Right renal pelvis (tissue), 4 donors: Measurements from ENCODE around the gene CCDC192. TPM values are rescaled to one million over a fixed set of nuclear protein-coding genes. Genes with fewer than 3 reads are reported as not detected.
"Not testable (repeated sequence)": the region's sequence is repeated elsewhere in the genome, so short reads cannot be mapped to it uniquely, and the experiment has no call there.

Source experiments
- DNase-seq, 4 donors: peaks; one replicate each; pipeline ENCODE4 v3.0.0-alpha.2; 2013; ENCODE audit warnings: low read depth in 4 of 4, low spot score in 3 of 4, missing footprints in 1 of 4
- polyA plus RNA-seq, 4 donors: library from polyadenylated mRNA; unstranded; fragments of 120-200 nt; gene quantifications; one replicate each; pipeline ENCODE4 v1.2.1, GENCODE V29; 2013; ENCODE audit not compliant: insufficient read length in 4 of 4

The CCDC192 gene
- polyA plus RNA-seq, 4 donors = 0.79 to 1.2 (median 1.0) TPM

GRCh38 chr5:127758766-127759283, 55.6 kb downstream of the CCDC192 start:
- no peak for DNase-seq

DNA sequence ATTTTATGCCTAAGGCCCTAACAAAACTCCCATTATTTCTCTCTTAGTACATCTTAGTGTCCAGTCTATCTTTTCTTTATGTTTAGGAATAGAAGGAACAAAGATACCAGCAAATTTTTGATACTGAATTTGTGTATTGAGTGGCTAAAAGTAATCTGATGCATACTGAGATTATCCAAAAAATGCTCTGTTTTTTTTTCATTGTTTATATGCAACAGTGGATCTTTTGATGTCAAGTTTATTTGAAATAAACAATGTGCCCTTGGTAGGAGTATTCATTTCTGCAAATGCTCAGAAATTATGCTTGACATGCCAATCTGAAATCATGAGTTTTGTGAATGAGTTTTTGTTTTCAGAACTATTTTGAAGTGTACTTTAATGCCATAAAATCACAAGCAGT, 58.7 kb downstream of the CCDC192 start:
- DNase-seq = no peak

DNA sequence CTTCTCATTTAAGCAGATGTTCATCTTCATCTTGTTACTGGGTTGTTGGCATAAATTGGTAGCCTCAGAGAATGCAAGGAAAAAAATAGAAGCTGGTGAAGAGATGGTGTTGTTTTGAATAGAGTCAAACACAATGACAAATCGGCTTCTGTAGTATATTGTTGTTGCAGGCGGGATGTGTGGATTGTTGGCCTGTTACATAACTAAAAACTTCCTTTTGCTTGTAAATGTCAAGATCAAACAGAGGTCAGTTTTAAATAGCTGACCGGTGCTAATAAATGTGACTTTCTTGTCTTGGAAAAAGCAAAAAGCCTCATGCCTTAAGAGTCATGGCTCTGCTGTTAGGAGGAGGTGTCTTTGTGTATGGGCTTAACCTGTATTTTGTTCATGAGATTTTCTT, 59.2 kb downstream of the CCDC192 start:
- DNase-seq = no peak

GRCh38 chr5:127766676-127767335, 63.6 kb downstream of the CCDC192 start:
- no peak for DNase-seq

- DNase-seq = no peak
Measured at GRCh38 chr5:127769386-127769785, 66.2 kb downstream of the CCDC192 start.

DNA sequence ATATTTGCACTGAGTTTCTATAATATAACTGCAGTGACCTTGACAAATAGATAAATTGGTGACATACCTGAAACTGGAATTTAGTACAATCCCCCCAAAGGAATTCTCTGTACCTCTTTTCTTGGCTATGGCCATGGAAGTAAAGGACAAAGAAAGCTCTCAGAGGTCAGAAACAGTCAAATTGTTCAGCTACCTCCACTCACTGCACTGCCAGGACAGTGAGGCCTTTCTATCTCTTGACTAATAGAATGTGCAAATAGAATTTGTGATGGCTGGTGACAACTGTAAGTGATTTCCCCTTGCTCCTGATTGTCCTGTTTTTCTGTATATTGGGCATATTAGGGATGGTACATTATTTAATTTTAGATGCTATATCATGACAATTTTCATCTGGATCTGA, 67.1 kb downstream of the CCDC192 start:
- DNase-seq = no peak

- no peak for DNase-seq
Measured at GRCh38 chr5:127772531-127772930, 69.3 kb downstream of the CCDC192 start.

DNA sequence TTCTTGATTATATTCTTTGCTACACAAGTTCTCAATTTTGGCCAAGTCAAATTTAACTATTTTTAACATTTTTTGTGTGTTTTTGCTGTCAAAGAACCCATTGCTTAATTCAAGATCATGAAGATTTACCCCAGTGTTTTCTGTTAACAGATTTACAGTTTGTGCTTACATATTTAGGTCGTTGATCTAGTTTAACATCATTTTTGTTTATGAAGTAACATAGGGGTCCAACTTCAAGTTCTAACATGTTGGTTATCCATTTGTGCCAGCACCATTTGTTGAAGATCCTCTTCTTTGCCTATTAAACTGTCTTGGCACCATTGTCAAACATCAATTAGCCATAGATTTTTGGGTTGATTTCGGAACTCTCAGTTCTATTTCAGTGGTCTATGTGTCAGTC, 71.0 kb downstream of the CCDC192 start:
- DNase-seq = no peak

GRCh38 chr5:127776477-127776876, 73.3 kb downstream of the CCDC192 start:
- no peak for DNase-seq

- no peak for DNase-seq
Measured at GRCh38 chr5:127777957-127778356, 74.8 kb downstream of the CCDC192 start.

GRCh38 chr5:127782450-127782849, 79.3 kb downstream of the CCDC192 start:
- DNase-seq = not testable (repeated sequence)

- DNase-seq = no peak
Measured at GRCh38 chr5:127785098-127785927, 82.1 kb downstream of the CCDC192 start.

GRCh38 chr5:127791439-127791838, 88.2 kb downstream of the CCDC192 start:
- no peak for DNase-seq

GRCh38 chr5:127791908-127792307, 88.7 kb downstream of the CCDC192 start:
- DNase-seq = not testable (repeated sequence)

DNA sequence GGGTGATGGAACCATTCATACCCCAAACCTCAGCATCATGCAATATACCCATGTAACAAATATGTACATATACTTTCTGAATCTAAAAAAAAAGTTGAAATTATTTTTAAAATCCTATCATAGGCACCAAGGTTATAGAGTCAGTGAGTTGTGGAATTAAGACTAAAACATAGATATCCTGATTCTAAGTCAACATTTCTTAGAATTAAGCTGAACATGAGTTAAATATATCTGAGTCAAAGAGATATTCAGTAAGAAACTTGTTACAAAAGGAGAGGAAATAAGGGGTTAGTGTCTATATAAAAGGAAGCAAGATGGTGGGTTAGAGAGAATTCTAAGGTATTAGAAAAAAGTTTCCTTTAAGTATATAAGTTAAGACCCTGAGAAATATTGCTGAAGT, 89.9 kb downstream of the CCDC192 start:
- no peak for DNase-seq

DNA sequence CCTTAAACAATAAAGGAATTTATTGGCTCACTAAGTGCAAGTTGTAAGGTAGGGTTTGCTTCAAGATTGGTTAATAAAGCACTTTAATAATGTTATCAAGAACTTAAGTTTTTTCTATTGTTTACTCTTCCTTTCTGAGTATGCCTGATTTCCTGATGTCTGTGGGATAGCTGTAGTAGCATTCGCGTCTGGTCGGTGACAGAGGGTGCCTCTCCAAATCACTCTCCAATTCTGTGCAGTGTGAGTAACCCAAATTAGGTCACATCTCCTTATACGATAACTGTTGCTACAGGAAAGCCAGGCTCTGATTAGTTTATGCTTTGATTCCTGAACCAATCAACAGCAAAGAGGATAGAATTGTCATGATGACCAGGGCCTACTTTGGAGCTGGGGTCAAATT, 90.7 kb downstream of the CCDC192 start:
- DNase-seq = no peak

GRCh38 chr5:127796211-127796610, 93.0 kb downstream of the CCDC192 start:
- DNase-seq = no peak

GRCh38 chr5:127799293-127799905, 96.2 kb downstream of the CCDC192 start:
- DNase-seq = no peak

DNA sequence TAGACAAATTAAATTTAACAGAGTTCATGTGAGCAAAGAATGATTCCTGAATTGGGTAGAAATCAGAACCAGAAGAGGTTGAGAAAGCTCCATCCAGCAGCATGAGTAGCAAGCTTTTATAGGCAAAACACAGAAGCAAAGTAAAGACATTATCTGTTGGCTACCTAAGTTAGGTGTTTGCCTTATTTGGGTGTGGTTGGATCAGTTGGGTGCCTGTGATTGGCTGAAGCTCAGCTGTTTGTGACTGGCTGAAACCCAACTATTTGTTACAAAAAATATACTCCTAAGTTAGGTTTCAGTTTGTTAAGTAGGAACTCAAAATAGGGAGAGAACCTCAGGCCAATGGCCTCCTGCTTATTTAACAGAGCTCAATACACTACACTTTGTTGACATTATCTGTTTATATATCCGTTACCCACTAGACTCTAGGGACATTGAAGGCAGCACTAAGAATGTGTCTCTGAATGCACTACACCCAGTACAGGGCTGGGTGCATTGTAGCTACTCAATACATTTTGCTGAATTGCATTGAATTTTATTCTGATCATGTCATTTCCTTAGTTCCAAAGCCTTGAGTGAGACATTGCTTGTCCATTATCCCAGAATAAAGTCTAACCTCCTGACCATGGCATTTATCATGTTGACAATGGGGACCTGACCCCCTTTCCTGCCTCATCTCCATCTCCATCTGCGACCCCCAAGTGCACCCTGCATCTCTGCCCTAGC, 98.7 kb downstream of the CCDC192 start:
- no peak for DNase-seq

DNA sequence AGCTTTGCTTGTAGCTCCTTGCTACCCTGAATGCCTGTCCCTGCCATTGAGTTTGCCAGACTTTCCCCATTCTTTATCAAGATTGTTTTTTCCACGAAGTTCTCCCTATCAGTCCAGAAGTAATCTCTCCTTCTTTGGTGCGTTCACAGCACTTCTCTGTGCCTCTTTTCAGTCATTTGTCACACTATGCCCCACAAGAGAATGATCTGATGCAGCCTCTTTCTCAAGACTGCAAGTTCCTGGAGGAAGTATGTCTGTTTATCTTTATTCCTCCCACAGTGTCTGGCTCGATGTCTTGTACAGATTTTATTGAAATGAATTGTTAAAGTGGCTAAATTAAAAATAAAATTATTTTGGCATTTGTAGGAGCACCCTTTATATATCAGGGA, 99.3 kb downstream of the CCDC192 start:
- no peak for DNase-seq

DNA sequence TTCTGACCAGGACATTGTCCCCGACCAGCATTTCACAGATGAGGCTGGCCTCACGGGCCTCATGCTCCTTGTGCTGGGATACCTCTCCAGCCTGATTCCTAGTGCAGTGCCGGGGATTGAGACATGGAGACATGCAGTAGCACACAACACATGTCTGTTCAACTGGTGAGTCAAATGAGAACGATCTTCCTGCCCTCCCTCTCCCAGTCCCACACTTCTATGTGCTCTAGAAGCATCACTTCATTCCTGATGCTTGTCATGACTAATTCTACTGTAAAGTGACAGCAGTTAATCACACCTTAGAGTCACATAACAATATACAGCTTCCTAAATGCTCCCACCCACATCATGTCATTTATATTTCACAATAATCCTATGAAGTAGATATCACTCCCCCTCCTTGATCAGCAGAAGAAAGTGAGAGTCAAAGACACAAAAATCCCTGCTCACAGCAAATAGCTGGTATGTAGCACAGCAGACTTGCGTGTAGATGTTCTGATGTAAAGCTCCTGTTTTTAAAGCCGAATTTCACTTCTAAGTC, 101.8 kb downstream of the CCDC192 start:
- DNase-seq = no peak
